ENCODE data around the gene TSPAN9. TPM values are rescaled to one million over a fixed set of nuclear protein-coding genes. Genes with fewer than 3 reads are reported as not detected.
A peak's percentile ranks its signal among the peaks of the same experiment; 100 is the strongest.

The TSPAN9 gene
- total and polyA plus RNA-seq, 4 donors = 23.0 to 72.3 (median 33.9) TPM

DNA sequence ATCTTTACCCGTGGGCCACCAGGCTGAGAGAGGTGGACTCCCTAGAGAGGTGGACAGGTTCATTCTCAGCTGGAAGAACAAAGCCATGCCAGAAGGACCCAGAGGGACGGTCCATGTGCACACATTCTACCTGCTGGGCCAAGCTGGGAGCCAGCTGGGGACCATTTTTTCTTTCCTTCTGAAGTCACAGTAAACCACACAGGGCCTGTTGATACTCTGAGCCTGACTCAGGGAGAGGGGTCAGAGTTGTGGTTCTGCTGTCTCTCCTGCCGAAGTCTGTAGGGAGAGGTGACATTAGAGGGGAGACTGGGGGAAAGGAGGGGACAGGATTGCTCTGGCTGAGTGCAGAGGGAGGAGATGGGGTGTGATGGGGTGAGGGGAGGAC is 148.6 kb downstream of the TSPAN9 start:
- no peaks in the 10 kb centered on the region for H3K27me3 ChIP-seq (ENCODE audit: control insufficient read depth in 3 of 3, insufficient read depth in 3 of 3, low read length in 2 of 3)
- no peak for DNase-seq
- peaks cover 0 to 10% (median 4%) of the 10 kb centered on the region in 5 donors for H3K4me1 ChIP-seq (ENCODE audit: control insufficient read depth in 5 of 5, insufficient read depth in 5 of 5, low read length in 5 of 5)
- ATAC-seq (ENCODE audit: insufficient read depth, low FRiP score) = no peak
- no peak overlapping the region for H3K9ac ChIP-seq (ENCODE audit: insufficient read depth in 1 of 2, low read length in 2 of 2)
- H3K9me3 ChIP-seq (ENCODE audit: control insufficient read depth in 4 of 4, insufficient read depth in 3 of 4, low read length in 3 of 4) = peaks cover 0 to 4% (median 0%) of the 10 kb centered on the region in 4 donors
- H3K36me3 ChIP-seq (ENCODE audit: control insufficient read depth in 4 of 4, insufficient read depth in 4 of 4, low read length in 4 of 4) = peaks cover 0 to 3% (median 2%) of the 10 kb centered on the region in 4 donors
- H3K27ac ChIP-seq (ENCODE audit: low read depth in 1 of 2, low read length in 1 of 2) = peak overlapping the region in 1 of 2 donors; percentile 42
- TF ChIP-seq, protein P1, sequence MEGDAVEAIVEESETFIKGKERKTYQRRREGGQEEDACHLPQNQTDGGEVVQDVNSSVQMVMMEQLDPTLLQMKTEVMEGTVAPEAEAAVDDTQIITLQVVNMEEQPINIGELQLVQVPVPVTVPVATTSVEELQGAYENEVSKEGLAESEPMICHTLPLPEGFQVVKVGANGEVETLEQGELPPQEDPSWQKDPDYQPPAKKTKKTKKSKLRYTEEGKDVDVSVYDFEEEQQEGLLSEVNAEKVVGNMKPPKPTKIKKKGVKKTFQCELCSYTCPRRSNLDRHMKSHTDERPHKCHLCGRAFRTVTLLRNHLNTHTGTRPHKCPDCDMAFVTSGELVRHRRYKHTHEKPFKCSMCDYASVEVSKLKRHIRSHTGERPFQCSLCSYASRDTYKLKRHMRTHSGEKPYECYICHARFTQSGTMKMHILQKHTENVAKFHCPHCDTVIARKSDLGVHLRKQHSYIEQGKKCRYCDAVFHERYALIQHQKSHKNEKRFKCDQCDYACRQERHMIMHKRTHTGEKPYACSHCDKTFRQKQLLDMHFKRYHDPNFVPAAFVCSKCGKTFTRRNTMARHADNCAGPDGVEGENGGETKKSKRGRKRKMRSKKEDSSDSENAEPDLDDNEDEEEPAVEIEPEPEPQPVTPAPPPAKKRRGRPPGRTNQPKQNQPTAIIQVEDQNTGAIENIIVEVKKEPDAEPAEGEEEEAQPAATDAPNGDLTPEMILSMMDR (IDR thresholded peaks at IDR 0.05; ENCODE audit: control extremely low read depth, extremely low read depth) = no peak
- 52 to 62% methylated on average over 3 of the region's 3 CpGs for WGBS, 2 donors
- no peak overlapping the region for H3K4me3 ChIP-seq

GRCh38 chr12:3226264-3226663 is 149.1 kb downstream of the TSPAN9 start:
- Histone ChIP-seq H3K9me3 (ENCODE audit: control insufficient read depth in 4 of 4, insufficient read depth in 3 of 4, low read length in 3 of 4) (peaks cover 0 to 4% (median 0%) of the 10 kb centered on the region in 4 donors), H3K27me3 (ENCODE audit: control insufficient read depth in 3 of 3, insufficient read depth in 3 of 3, low read length in 2 of 3) (no peaks in the 10 kb centered on the region), H3K4me1 (ENCODE audit: control insufficient read depth in 5 of 5, insufficient read depth in 5 of 5, low read length in 5 of 5) (peaks cover 0 to 13% (median 5%) of the 10 kb centered on the region in 5 donors), H3K36me3 (ENCODE audit: control insufficient read depth in 4 of 4, insufficient read depth in 4 of 4, low read length in 4 of 4) (peaks cover 0 to 3% (median 2%) of the 10 kb centered on the region in 4 donors), H3K9ac (ENCODE audit: insufficient read depth in 1 of 2, low read length in 2 of 2) (no peak overlapping the region), H3K4me3 (no peak overlapping the region), H3K27ac (ENCODE audit: low read depth in 1 of 2, low read length in 1 of 2) (no peak overlapping the region)
- TF ChIP-seq, protein P1 (IDR thresholded peaks at IDR 0.05; ENCODE audit: control extremely low read depth, extremely low read depth) = no peak
- WGBS, 2 donors = 90 to 96% methylated on average over 3 of the region's 3 CpGs
- ATAC-seq (ENCODE audit: insufficient read depth, low FRiP score) (no peak), DNase-seq (no peak)

GRCh38 chr12:3227076-3227975 is 150.1 kb downstream of the TSPAN9 start:
- Histone ChIP-seq H3K27me3 (ENCODE audit: control insufficient read depth in 3 of 3, insufficient read depth in 3 of 3, low read length in 2 of 3) (no peaks in the 10 kb centered on the region), H3K4me3 (no peak overlapping the region), H3K9me3 (ENCODE audit: control insufficient read depth in 4 of 4, insufficient read depth in 3 of 4, low read length in 3 of 4) (peaks cover 0 to 4% (median 0%) of the 10 kb centered on the region in 4 donors), H3K4me1 (ENCODE audit: control insufficient read depth in 5 of 5, insufficient read depth in 5 of 5, low read length in 5 of 5) (peaks cover 0 to 15% (median 9%) of the 10 kb centered on the region in 5 donors), H3K9ac (ENCODE audit: insufficient read depth in 1 of 2, low read length in 2 of 2) (no peak overlapping the region), H3K27ac (ENCODE audit: low read depth in 1 of 2, low read length in 1 of 2) (no peak overlapping the region), H3K36me3 (ENCODE audit: control insufficient read depth in 4 of 4, insufficient read depth in 4 of 4, low read length in 4 of 4) (peaks cover 0 to 3% (median 2%) of the 10 kb centered on the region in 4 donors)
- 92 to 93% methylated on average over 17 of the region's 17 CpGs for WGBS, 2 donors
- ATAC-seq (ENCODE audit: insufficient read depth, low FRiP score) (no peak), DNase-seq (no peak)
- TF ChIP-seq, protein P1 (IDR thresholded peaks at IDR 0.05; ENCODE audit: control extremely low read depth, extremely low read depth) = no peak
